Measurements from ENCODE around the gene ARFGAP3. TPM values are rescaled to one million over a fixed set of nuclear protein-coding genes. Genes with fewer than 3 reads are reported as not detected.

The ARFGAP3 gene
- 60.7 TPM for total RNA-seq

DNA sequence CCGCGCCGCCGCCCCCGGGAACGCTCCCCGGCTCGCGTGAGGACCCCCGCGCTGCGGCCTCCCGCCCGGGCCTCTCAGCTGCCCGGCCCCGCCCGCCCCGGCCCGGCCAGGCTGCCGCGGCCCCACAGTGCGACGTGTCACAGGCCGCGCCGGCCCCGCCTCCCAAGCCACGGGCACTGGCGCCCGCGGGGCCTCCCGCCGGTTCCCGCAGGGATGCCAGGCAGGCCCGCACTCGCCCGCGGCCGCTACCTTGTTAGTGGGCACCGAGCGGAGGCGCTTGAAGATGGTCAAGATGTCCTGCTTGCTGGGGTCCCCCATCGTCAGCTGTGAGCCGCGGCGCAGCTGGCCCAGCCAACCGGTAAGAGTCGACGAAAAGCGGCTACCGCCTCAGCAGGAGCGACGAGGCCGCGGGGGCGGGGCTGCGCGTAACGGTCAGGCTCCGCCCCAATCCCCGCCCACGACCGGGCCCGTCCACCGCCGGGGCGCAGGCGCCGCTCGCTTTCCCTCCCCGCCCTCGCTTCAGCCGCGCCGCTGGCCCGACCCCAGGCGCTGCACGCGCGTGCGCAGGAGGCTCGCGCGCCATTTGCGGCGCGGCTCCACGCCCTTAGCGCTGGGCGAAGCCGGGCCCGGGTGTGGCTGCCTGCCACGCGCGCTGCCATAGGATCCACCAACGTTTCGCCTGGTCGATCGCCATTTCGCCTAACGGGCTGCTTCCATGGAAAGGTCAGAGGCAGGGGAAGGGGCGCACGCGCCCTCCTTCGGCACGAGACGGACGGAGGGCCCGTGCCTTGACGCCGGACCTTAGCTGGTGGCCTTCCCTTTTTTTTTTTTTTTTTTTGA is at the start of gene ARFGAP3:
ARFGAP3 (minus strand) TSS at position 409 of the 840 bp plus-strand sequence; CDS start at position 318, 91 bp downstream.

Other genes starting within 250 kb of the ARFGAP3 start
- gene POLDIP3, start 242.4 kb downstream of the ARFGAP3 start, total RNA-seq, result 46.8 TPM
- not detected for gene ATP5MGL, start 216.7 kb downstream of the ARFGAP3 start, total RNA-seq
- 42.4 TPM for gene CYB5R3, start 207.9 kb downstream of the ARFGAP3 start, total RNA-seq
- gene A4GALT, start 136.4 kb downstream of the ARFGAP3 start, total RNA-seq, result 9.8 TPM
- gene PACSIN2, start 157.9 kb upstream of the ARFGAP3 start, total RNA-seq, result 54.4 TPM
- gene TTLL1, start 232.1 kb upstream of the ARFGAP3 start, total RNA-seq, result 15.4 TPM

Data from camera-type eye (tissue), 1 donor.